PC-9 (cell line): Measurements from ENCODE around the gene COMMD1. TPM values are rescaled to one million over a fixed set of nuclear protein-coding genes. Genes with fewer than 3 reads are reported as not detected.

Experiments used
- BruUV-seq: library from RNA; stranded (reverse); fragments of 400-500 nt; replicated peaks from 2 replicates; lab custom pipeline; 2021; lab: Mats Ljungman, UMichigan
- CTCF ChIA-PET: fragments of 300-600 bp; sonication (Branson Sonifier 250); formaldehyde crosslinking; loops from one replicate; lab custom pipeline; 2022; ENCODE audit warnings: antibody characterized with exemption; lab: Charles Lee
- POLR2A ChIA-PET: fragments of 300-600 bp; sonication (Branson Sonifier 250); formaldehyde crosslinking; loops from one replicate; lab custom pipeline; 2022; ENCODE audit warnings: antibody characterized with exemption; ENCODE audit not compliant: unreplicated experiment; lab: Charles Lee
- DNase-seq, 2 experiments: peaks; one replicate each; pipeline versions ENCODE4 v3.0.0 to v3.0.0-alpha.2; 2015 to 2022; ENCODE audit warnings: mixed read lengths in 1 of 2
- H2AFZ ChIP-seq: fragments of 200-600 bp; sonication (generic); 2 replicates; pipeline ENCODE4 v1.8.1; 2017; ENCODE audit warnings: antibody characterized with exemption
- H3F3A ChIP-seq: fragments of 200-600 bp; sonication (generic); 2 replicates; pipeline ENCODE4 v1.8.1; 2017; ENCODE audit warnings: antibody characterized with exemption, mild to moderate bottlenecking, low read depth; ENCODE audit not compliant: insufficient read depth
- H3K27ac ChIP-seq: fragments of 200-600 bp; sonication (generic); 2 replicates; pipeline ENCODE4 v1.6.1; 2016; ENCODE audit warnings: mixed run types
- H3K27me3 ChIP-seq: fragments of 200-600 bp; sonication (generic); 2 replicates; pipeline ENCODE4 v1.6.1; 2016; ENCODE audit warnings: low read depth, mixed run types; ENCODE audit not compliant: insufficient read depth
- H3K36me3 ChIP-seq: fragments of 200-600 bp; sonication (generic); 2 replicates; pipeline ENCODE4 v1.6.1; 2016; ENCODE audit warnings: low read depth, mixed run types
- H3K4me1 ChIP-seq: fragments of 200-600 bp; sonication (generic); replicated peaks from 2 replicates; pipeline ENCODE4 v1.6.1; 2016; ENCODE audit warnings: mixed run types; ENCODE audit not compliant: insufficient read depth
- H3K4me2 ChIP-seq: fragments of 200-600 bp; sonication (generic); 2 replicates; pipeline ENCODE4 v1.6.1; 2017; ENCODE audit warnings: mixed run types
- H3K4me3 ChIP-seq: fragments of 200-600 bp; sonication (generic); 2 replicates; pipeline ENCODE4 v1.6.1; 2016; ENCODE audit warnings: mixed run types
- H3K79me2 ChIP-seq: fragments of 200-600 bp; sonication (generic); 2 replicates; pipeline ENCODE4 v1.6.1; 2017; ENCODE audit warnings: low read depth, mixed run types
- H3K9me2 ChIP-seq: fragments of 200-600 bp; sonication (generic); 2 replicates; pipeline ENCODE4 v1.8.1; 2017; ENCODE audit warnings: mild to moderate bottlenecking; ENCODE audit not compliant: insufficient read depth
- H3K9me3 ChIP-seq: fragments of 200-600 bp; sonication (generic); 2 replicates; pipeline ENCODE4 v1.8.1; 2016; ENCODE audit warnings: low read depth; ENCODE audit not compliant: insufficient read depth
- H4K20me1 ChIP-seq: fragments of 200-600 bp; sonication (generic); 2 replicates; pipeline ENCODE4 v1.8.1; 2017; ENCODE audit not compliant: insufficient read depth
- CTCF ChIP-seq: fragments of 200-600 bp; sonication (generic); conservative IDR thresholded peaks from 2 replicates; pipeline ENCODE4 v1.6.1; 2017; ENCODE audit warnings: mixed run types, antibody characterized with exemption, mild to moderate bottlenecking, moderate library complexity
- EZH2 ChIP-seq: fragments of 200-600 bp; sonication (generic); IDR thresholded peaks from 2 replicates; pipeline ENCODE4 v1.8.0; 2017; ENCODE audit warnings: antibody characterized with exemption, low read depth
- intact Hi-C: fragments of 100-400 bp; cut with micrococcal nuclease; formaldehyde crosslinking; loops from one replicate; pipeline ENCODE4 v1.10.0; 2022; ENCODE audit not compliant: unreplicated experiment
- total RNA-seq: library from RNA; stranded (reverse); gene quantifications from 2 replicates; pipeline ENCODE4 v1.2.3, GENCODE V29; 2021

The COMMD1 gene
- total RNA-seq, 1 experiment from 2014 or later = 16.3 TPM

GRCh38 chr2:62042944-62043343 lies 137.5 kb downstream of the COMMD1 start:
- Histone ChIP-seq H3K27me3 (no peaks in the 10 kb centered on the region), H3K79me2 (no peaks in the 10 kb centered on the region), H3K4me1 (peaks cover 23% of the 10 kb centered on the region), H2AFZ (no peak overlapping the region), H3K4me2 (peak overlapping the region; percentile 25), H3K27ac (no peak overlapping the region), H3K4me3 (no peak overlapping the region), H3K36me3 (no peaks in the 10 kb centered on the region; the same call in 1 of the 2 replicates), H3K9me2 (no peaks in the 10 kb centered on the region), H4K20me1 (no peaks in the 10 kb centered on the region), H3K9me3 (peaks cover 7% of the 10 kb centered on the region), H3F3A (peaks cover 17% of the 10 kb centered on the region)
- TF ChIP-seq CTCF (no peak), EZH2 (no peak)
- no TSS peak for BruUV-seq
- ChIA-PET POLR2A (interaction anchor here (0.7 kb wide), 1 partner anchor 51 kb away, joined by 4 read pairs; no protein-coding TSS in a partner anchor), CTCF (no interaction called here)
- peak; percentile 26 to 91 for DNase-seq
- intact Hi-C loops = no loop called here

- Histone ChIP-seq H3K79me2 (no peaks in the 10 kb centered on the region), H3K4me1 (peaks cover 19% of the 10 kb centered on the region), H3K4me2 (no peak overlapping the region), H3K36me3 (no peaks in the 10 kb centered on the region; the same call in 1 of the 2 replicates), H2AFZ (no peak overlapping the region), H3K9me3 (peaks cover 7% of the 10 kb centered on the region), H3K9me2 (no peaks in the 10 kb centered on the region), H3F3A (peaks cover 17% of the 10 kb centered on the region), H3K4me3 (no peak overlapping the region), H3K27ac (no peak overlapping the region), H4K20me1 (no peaks in the 10 kb centered on the region), H3K27me3 (no peaks in the 10 kb centered on the region)
- POLR2A ChIA-PET = no interaction called here
- CTCF ChIA-PET = no interaction called here
- no TSS peak for BruUV-seq
- no peak for DNase-seq
- intact Hi-C loops = no loop called here
- no peak for TF ChIP-seq CTCF
- no peak for TF ChIP-seq EZH2
Observed at GRCh38 chr2:62045017-62045543, 139.6 kb downstream of the COMMD1 start.

DNA sequence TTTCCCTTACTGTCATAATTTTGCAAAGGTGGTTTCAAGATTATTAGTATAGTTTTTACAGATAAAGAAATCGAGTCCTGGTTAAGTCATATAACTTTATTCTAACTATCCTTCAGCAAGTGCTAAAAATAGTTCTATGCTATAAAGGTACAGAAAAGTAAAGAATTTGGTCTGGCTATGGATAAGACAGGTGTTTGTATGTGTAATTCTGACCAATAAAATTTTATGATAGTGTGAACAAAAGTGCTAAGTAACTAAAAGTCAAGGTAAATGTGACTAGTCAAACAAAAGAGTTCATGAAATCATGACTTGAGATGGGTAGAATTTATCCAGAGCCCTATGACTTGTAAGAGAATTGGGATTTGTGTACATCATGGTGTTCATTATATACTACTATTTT lies 140.7 kb downstream of the COMMD1 start:
- no peak overlapping the region for H3K4me2 ChIP-seq
- H2AFZ ChIP-seq = no peak overlapping the region
- no peaks in the 10 kb centered on the region for H3K79me2 ChIP-seq
- peaks cover 19% of the 10 kb centered on the region for H3K4me1 ChIP-seq
- H3K27me3 ChIP-seq = no peaks in the 10 kb centered on the region
- no peaks in the 10 kb centered on the region for H3K9me2 ChIP-seq
- intact Hi-C loops = no loop called here
- no peaks in the 10 kb centered on the region; the same call in 1 of the 2 replicates for H3K36me3 ChIP-seq
- TF ChIP-seq CTCF (no peak), EZH2 (no peak)
- H3K9me3 ChIP-seq = peaks cover 7% of the 10 kb centered on the region
- H3K4me3 ChIP-seq = no peak overlapping the region
- no peak overlapping the region for H3K27ac ChIP-seq
- DNase-seq = no peak
- no TSS peak for BruUV-seq
- no peaks in the 10 kb centered on the region for H4K20me1 ChIP-seq
- POLR2A ChIA-PET = no interaction called here
- CTCF ChIA-PET = no interaction called here
- H3F3A ChIP-seq = peaks cover 17% of the 10 kb centered on the region
